HUES48 (cell line): ENCODE results near the gene SNTG2.
"Not testable (repeated sequence)": the region's sequence is repeated elsewhere in the genome, so short reads cannot be mapped to it uniquely, and the experiment has no call there.

Experiments used
- H3K27ac ChIP-seq: one replicate; pipeline ENCODE4 v1.7.0; 2013; ENCODE audit warnings: low read depth, low read length, inconsistent platforms
- H3K27me3 ChIP-seq: 2 replicates; pipeline ENCODE4 v1.6.1; 2013; ENCODE audit warnings: mild to moderate bottlenecking, low read length; ENCODE audit not compliant: control insufficient read depth, insufficient read depth
- H3K36me3 ChIP-seq: 2 replicates; pipeline ENCODE4 v1.6.1; 2013; ENCODE audit warnings: low read length; ENCODE audit not compliant: control insufficient read depth, insufficient read depth
- H3K4me1 ChIP-seq: 2 replicates; pipeline ENCODE4 v1.6.1; 2013; ENCODE audit warnings: mild to moderate bottlenecking, low read length; ENCODE audit not compliant: control insufficient read depth, insufficient read depth
- H3K4me3 ChIP-seq: 2 replicates; pipeline ENCODE4 v1.5.1; 2013; ENCODE audit warnings: mild to moderate bottlenecking, low read depth, low read length
- H3K9ac ChIP-seq: 2 replicates; pipeline ENCODE4 v1.6.1; 2013; ENCODE audit warnings: mild to moderate bottlenecking, low read depth, low read length, moderate library complexity
- H3K9me3 ChIP-seq: 2 replicates; pipeline ENCODE4 v1.6.1; 2013; ENCODE audit warnings: low read length; ENCODE audit not compliant: control insufficient read depth, insufficient read depth

SNTG2 gene

GRCh38 chr2:1373830-1374229 lies 423.2 kb downstream of the SNTG2 start:
- H3K36me3 ChIP-seq = no peaks in the 10 kb centered on the region
- H3K9me3 ChIP-seq = no peaks in the 10 kb centered on the region
- no peaks in the 10 kb centered on the region for H3K4me1 ChIP-seq
- H3K4me3 ChIP-seq = no peak overlapping the region
- H3K27me3 ChIP-seq = no peaks in the 10 kb centered on the region
- no peak overlapping the region for H3K9ac ChIP-seq
- no peak overlapping the region for H3K27ac ChIP-seq

GRCh38 chr2:1374287-1374686 lies 423.6 kb downstream of the SNTG2 start:
- no peak overlapping the region for H3K9ac ChIP-seq
- no peak overlapping the region for H3K4me3 ChIP-seq
- no peaks in the 10 kb centered on the region for H3K9me3 ChIP-seq
- H3K27me3 ChIP-seq = no peaks in the 10 kb centered on the region
- H3K4me1 ChIP-seq = no peaks in the 10 kb centered on the region
- no peaks in the 10 kb centered on the region for H3K36me3 ChIP-seq
- H3K27ac ChIP-seq = no peak overlapping the region

- no peak overlapping the region for H3K27ac ChIP-seq
These were observed 425.1 kb downstream of the SNTG2 start for GRCh38 chr2:1375794-1376193.

GRCh38 chr2:1377473-1377872 lies 426.8 kb downstream of the SNTG2 start:
- Histone ChIP-seq H3K4me1 (no peaks in the 10 kb centered on the region; the same call in 1 of the 2 replicates), H3K36me3 (no peaks in the 10 kb centered on the region), H3K9ac (no peak overlapping the region), H3K27ac (no peak overlapping the region), H3K27me3 (no peaks in the 10 kb centered on the region), H3K4me3 (no peak overlapping the region), H3K9me3 (no peaks in the 10 kb centered on the region)

More at GRCh38 chr2:1375794-1376193, 425.1 kb downstream of the SNTG2 start:
- no peak overlapping the region for H3K4me3 ChIP-seq
- H3K36me3 ChIP-seq = no peaks in the 10 kb centered on the region
- H3K9ac ChIP-seq = no peak overlapping the region
- no peaks in the 10 kb centered on the region for H3K27me3 ChIP-seq
- H3K9me3 ChIP-seq = no peaks in the 10 kb centered on the region
- no peaks in the 10 kb centered on the region for H3K4me1 ChIP-seq

GRCh38 chr2:1378456-1379150 lies 428.0 kb downstream of the SNTG2 start:
- Histone ChIP-seq H3K27ac (no peak overlapping the region), H3K9me3 (no peaks in the 10 kb centered on the region), H3K27me3 (no peaks in the 10 kb centered on the region), H3K4me1 (no peaks in the 10 kb centered on the region; the same call in 1 of the 2 replicates), H3K4me3 (no peak overlapping the region), H3K36me3 (no peaks in the 10 kb centered on the region), H3K9ac (no peak overlapping the region)

GRCh38 chr2:1381644-1382043 lies 431.0 kb downstream of the SNTG2 start:
- Histone ChIP-seq H3K9me3 (no peaks in the 10 kb centered on the region), H3K4me1 (no peaks in the 10 kb centered on the region; the same call in 1 of the 2 replicates), H3K27me3 (no peaks in the 10 kb centered on the region), H3K36me3 (no peaks in the 10 kb centered on the region), H3K4me3 (no peak overlapping the region), H3K27ac (no peak overlapping the region), H3K9ac (no peak overlapping the region)

- H3K27ac ChIP-seq, H3K9ac ChIP-seq, H3K36me3 ChIP-seq, H3K9me3 ChIP-seq, H3K27me3 ChIP-seq, H3K4me1 ChIP-seq: not testable (repeated sequence)
- peak overlapping the region; percentile 56 for H3K4me3 ChIP-seq
These were observed 437.5 kb downstream of the SNTG2 start for GRCh38 chr2:1387954-1388725.

GRCh38 chr2:1390118-1390517 lies 439.5 kb downstream of the SNTG2 start:
- H3K4me1 ChIP-seq, H3K36me3 ChIP-seq, H3K27ac ChIP-seq, H3K9ac ChIP-seq, H3K4me3 ChIP-seq, H3K27me3 ChIP-seq, H3K9me3 ChIP-seq: not testable (repeated sequence)

- H3K9ac ChIP-seq = no peak overlapping the region
- no peak overlapping the region for H3K4me3 ChIP-seq
- no peaks in the 10 kb centered on the region for H3K9me3 ChIP-seq
- no peaks in the 10 kb centered on the region for H3K36me3 ChIP-seq
- no peak overlapping the region for H3K27ac ChIP-seq
- no peaks in the 10 kb centered on the region for H3K27me3 ChIP-seq
- no peaks in the 10 kb centered on the region for H3K4me1 ChIP-seq
These were observed 442.7 kb downstream of the SNTG2 start for GRCh38 chr2:1393321-1393720.

- no peaks in the 10 kb centered on the region for H3K27me3 ChIP-seq
- no peaks in the 10 kb centered on the region for H3K36me3 ChIP-seq
- H3K27ac ChIP-seq = no peak overlapping the region
- H3K4me3 ChIP-seq = no peak overlapping the region
- H3K9ac ChIP-seq = no peak overlapping the region; the same call in 1 of the 2 replicates
- H3K9me3 ChIP-seq = no peaks in the 10 kb centered on the region
- H3K4me1 ChIP-seq = no peaks in the 10 kb centered on the region
These were observed 444.2 kb downstream of the SNTG2 start for GRCh38 chr2:1394709-1395408.

- Histone ChIP-seq H3K9me3 (no peaks in the 10 kb centered on the region), H3K27ac (no peak overlapping the region), H3K4me3 (no peak overlapping the region), H3K36me3 (no peaks in the 10 kb centered on the region), H3K4me1 (no peaks in the 10 kb centered on the region), H3K9ac (no peak overlapping the region), H3K27me3 (no peaks in the 10 kb centered on the region)
These were observed 446.7 kb downstream of the SNTG2 start for GRCh38 chr2:1397350-1397749.
